ENCODE data around the gene TMEM123. TPM values are rescaled to one million over a fixed set of nuclear protein-coding genes. Genes with fewer than 3 reads are reported as not detected.
A peak's percentile ranks its signal among the peaks of the same experiment; 100 is the strongest.

TMEM123 gene
- total RNA-seq, result 75.9 TPM
- long read RNA-seq, transcript TMEM123-202 (5 exons, 3,579 nt), result major isoform, 113 of 118 reads
- long read RNA-seq, partial matches to known transcripts, result 1 of 118 reads
- long read RNA-seq, other reads (novel, unspliced or antisense), result 3 of 118 reads

GRCh38 chr11:102452461-102453301 lies at the start of gene TMEM123:
TSS of gene TMEM123 (minus strand) at chr11:102452765. CDS start at chr11:102452623, 142 bp downstream.
- intact Hi-C loops (cut with micrococcal nuclease), result no loop called here
- peak; percentile 95 for ATAC-seq

GRCh38 chr11:102500829-102501228 lies 48.3 kb upstream of the TMEM123 start:
- intact Hi-C loops (cut with micrococcal nuclease), result no loop called here
- no peak for ATAC-seq

More at GRCh38 chr11:102452461-102453301, at the start of gene TMEM123:
- peak; percentile 90 for DNase-seq

GRCh38 chr11:102499931-102500330 lies 47.4 kb upstream of the TMEM123 start:
- ATAC-seq (no peak), DNase-seq (no peak)
- intact Hi-C loops (cut with micrococcal nuclease), result no loop called here

More at GRCh38 chr11:102500829-102501228, 48.3 kb upstream of the TMEM123 start:
- DNase-seq, result no peak

GRCh38 chr11:102499151-102499550 lies 46.6 kb upstream of the TMEM123 start:
- ATAC-seq (no peak), DNase-seq (no peak)
- intact Hi-C loops (cut with micrococcal nuclease), result no loop called here

- intact Hi-C loops (cut with micrococcal nuclease), result no loop called here
- ATAC-seq, result no peak
- no peak for DNase-seq
These were observed 44.5 kb upstream of the TMEM123 start for GRCh38 chr11:102497061-102497460.

GRCh38 chr11:102495161-102496042 lies 42.8 kb upstream of the TMEM123 start:
- intact Hi-C loops (cut with micrococcal nuclease), result loop anchor here (2.0 kb wide), 1 partner anchor 155 kb away; no protein-coding TSS in a partner anchor
- no peak for DNase-seq
- peak; percentile 79 for ATAC-seq

GRCh38 chr11:102494216-102494615 lies 41.7 kb upstream of the TMEM123 start:
- intact Hi-C loops (cut with micrococcal nuclease), result loop anchor here (2.0 kb wide), 1 partner anchor 153 kb away; no protein-coding TSS in a partner anchor
- no peak for ATAC-seq
- no peak for DNase-seq

- no peak for DNase-seq
- intact Hi-C loops (cut with micrococcal nuclease), result no loop called here
- no peak for ATAC-seq
These were observed 41.0 kb upstream of the TMEM123 start for GRCh38 chr11:102493524-102493923.

GRCh38 chr11:102491969-102492368 lies 39.4 kb upstream of the TMEM123 start:
- intact Hi-C loops (cut with micrococcal nuclease), result no loop called here
- DNase-seq, result no peak

GRCh38 chr11:102489186-102490145 lies 36.9 kb upstream of the TMEM123 start:
- intact Hi-C loops (cut with micrococcal nuclease), result no loop called here
- no peak for ATAC-seq
- DNase-seq, result no peak

More at GRCh38 chr11:102491969-102492368, 39.4 kb upstream of the TMEM123 start:
- no peak for ATAC-seq

GRCh38 chr11:102488208-102488607 lies 35.6 kb upstream of the TMEM123 start:
- intact Hi-C loops (cut with micrococcal nuclease), result no loop called here

GRCh38 chr11:102487214-102487613 lies 34.6 kb upstream of the TMEM123 start:
- intact Hi-C loops (cut with micrococcal nuclease), result no loop called here
- DNase-seq, result no peak
- no peak for ATAC-seq

More at GRCh38 chr11:102488208-102488607, 35.6 kb upstream of the TMEM123 start:
- DNase-seq (no peak), ATAC-seq (no peak)

GRCh38 chr11:102486584-102486983 lies 34.0 kb upstream of the TMEM123 start:
- no peak for DNase-seq
- no peak for ATAC-seq
- intact Hi-C loops (cut with micrococcal nuclease), result no loop called here

- DNase-seq, result no peak
- ATAC-seq, result no peak
- intact Hi-C loops (cut with micrococcal nuclease), result no loop called here
These were observed 32.6 kb upstream of the TMEM123 start for GRCh38 chr11:102485095-102485722.

- intact Hi-C loops (cut with micrococcal nuclease), result no loop called here
- ATAC-seq (no peak), DNase-seq (no peak)
These were observed 29.9 kb upstream of the TMEM123 start for GRCh38 chr11:102482433-102482832.

GRCh38 chr11:102479733-102480132 lies 27.2 kb upstream of the TMEM123 start:
- ATAC-seq (no peak), DNase-seq (no peak)
- intact Hi-C loops (cut with micrococcal nuclease), result no loop called here

GRCh38 chr11:102478673-102479299 lies 26.2 kb upstream of the TMEM123 start:
- intact Hi-C loops (cut with micrococcal nuclease), result no loop called here
- DNase-seq, result no peak
- no peak for ATAC-seq

- ATAC-seq (peak; percentile 93), DNase-seq (peak; percentile 57)
- intact Hi-C loops (cut with micrococcal nuclease), result no loop called here
These were observed 24.2 kb upstream of the TMEM123 start for GRCh38 chr11:102476812-102477211.

Measured in left ventricle myocardium superior (tissue), 1 donor.